H9 (cell line): Measurements from ENCODE around the gene CACNA2D4. TPM values are rescaled to one million over a fixed set of nuclear protein-coding genes. Genes with fewer than 3 reads are reported as not detected.

Source experiments
- DNase-seq: peaks from one replicate; pipeline ENCODE4 v3.0.0-alpha.2; 2017
- H2AFZ ChIP-seq: one replicate; pipeline ENCODE4 v1.6.1; 2013; ENCODE audit warnings: mild to moderate bottlenecking, low read length, control low read depth, moderate library complexity
- H2AK5ac ChIP-seq: 2 replicates; pipeline ENCODE4 v1.6.1; 2013; ENCODE audit warnings: low read length, control low read depth, mixed read lengths; ENCODE audit not compliant: insufficient read length
- H2BK120ac ChIP-seq: one replicate; pipeline ENCODE4 v1.6.1; 2013; ENCODE audit warnings: low read depth, mild to moderate bottlenecking, low read length, control low read depth, inconsistent platforms; ENCODE audit not compliant: poor library complexity, severe bottlenecking
- H2BK12ac ChIP-seq: 2 replicates; pipeline ENCODE4 v1.6.1; 2013; ENCODE audit warnings: low read length, control low read depth, mixed read lengths, low read depth; ENCODE audit not compliant: insufficient read length
- H2BK15ac ChIP-seq: 2 replicates; pipeline ENCODE4 v1.6.1; 2013; ENCODE audit warnings: low read depth, low read length, control low read depth
- H2BK20ac ChIP-seq: one replicate; pipeline ENCODE4 v1.6.1; 2013; ENCODE audit warnings: low read depth, mild to moderate bottlenecking, low read length, control low read depth, inconsistent platforms; ENCODE audit not compliant: poor library complexity, severe bottlenecking
- H2BK5ac ChIP-seq: 2 replicates; pipeline ENCODE4 v1.6.1; 2013; ENCODE audit warnings: low read length, control low read depth, mixed read lengths; ENCODE audit not compliant: insufficient read length
- H3K14ac ChIP-seq: 2 replicates; pipeline ENCODE4 v1.6.1; 2013; ENCODE audit warnings: low read length, control low read depth; ENCODE audit not compliant: insufficient read depth
- H3K18ac ChIP-seq: 2 replicates; pipeline ENCODE4 v1.6.1; 2013; ENCODE audit warnings: low read depth, mild to moderate bottlenecking, mixed read lengths, low read length, control low read depth; ENCODE audit not compliant: insufficient read length
- H3K23ac ChIP-seq: 2 replicates; pipeline ENCODE4 v1.6.1; 2013; ENCODE audit warnings: low read length, control low read depth, mixed read lengths, low read depth; ENCODE audit not compliant: insufficient read length
- H3K23me2 ChIP-seq: 2 replicates; pipeline ENCODE4 v1.6.1; 2013; ENCODE audit warnings: low read depth, mild to moderate bottlenecking, mixed read lengths, low read length, control low read depth; ENCODE audit not compliant: insufficient read length, poor library complexity, severe bottlenecking
- H3K27ac ChIP-seq: 2 replicates; pipeline ENCODE4 v1.5.1; 2013; ENCODE audit warnings: low read length, control low read depth, mixed read lengths, low read depth; ENCODE audit not compliant: insufficient read length
- H3K27me3 ChIP-seq: 2 replicates; pipeline ENCODE4 v1.6.1; 2013; ENCODE audit warnings: low read length, control low read depth, inconsistent platforms; ENCODE audit not compliant: insufficient read depth
- H3K4ac ChIP-seq: 2 replicates; pipeline ENCODE4 v1.6.1; 2013; ENCODE audit warnings: low read depth, mild to moderate bottlenecking, control low read depth, inconsistent platforms, low read length, moderate library complexity
- H3K4me1 ChIP-seq: 2 replicates; pipeline ENCODE4 v1.6.1; 2013; ENCODE audit warnings: low read length, control low read depth, inconsistent platforms; ENCODE audit not compliant: insufficient read depth
- H3K4me2 ChIP-seq: 2 replicates; pipeline ENCODE4 v1.6.1; 2013; ENCODE audit warnings: low read length, control low read depth, mixed read lengths; ENCODE audit not compliant: insufficient read length, insufficient read depth
- H3K56ac ChIP-seq: 2 replicates; pipeline ENCODE4 v1.6.1; 2013; ENCODE audit warnings: low read depth, mild to moderate bottlenecking, mixed read lengths, low read length, control low read depth; ENCODE audit not compliant: insufficient read length
- H3K79me1 ChIP-seq: 2 replicates; pipeline ENCODE4 v1.6.1; 2013; ENCODE audit warnings: low read depth, mild to moderate bottlenecking, moderate library complexity, low read length, control low read depth, inconsistent platforms; ENCODE audit not compliant: insufficient read depth, poor library complexity, severe bottlenecking
- H3K79me2 ChIP-seq: 2 replicates; pipeline ENCODE4 v1.6.1; 2013; ENCODE audit warnings: low read length, control low read depth, inconsistent platforms; ENCODE audit not compliant: insufficient read depth
- H3K9ac ChIP-seq: 2 replicates; pipeline ENCODE4 v1.6.1; 2013; ENCODE audit warnings: low read length, control low read depth, mixed read lengths; ENCODE audit not compliant: insufficient read length; ENCODE audit errors: extremely low read depth
- H3K9me3 ChIP-seq: one replicate; pipeline ENCODE4 v1.6.1; 2013; ENCODE audit warnings: low read depth, low read length, inconsistent platforms; ENCODE audit not compliant: control insufficient read depth
- H3T11ph ChIP-seq: one replicate; pipeline ENCODE4 v1.6.1; 2013; ENCODE audit warnings: mild to moderate bottlenecking, low read length, control low read depth, inconsistent platforms
- H4K20me1 ChIP-seq: one replicate; pipeline ENCODE4 v1.6.1; 2013; ENCODE audit not compliant: control insufficient read depth, insufficient read length, insufficient read depth
- H4K5ac ChIP-seq: 2 replicates; pipeline ENCODE4 v1.6.1; 2013; ENCODE audit warnings: low read depth, mild to moderate bottlenecking, mixed read lengths, low read length, control low read depth; ENCODE audit not compliant: insufficient read length
- H4K8ac ChIP-seq: replicated peaks from 2 replicates; pipeline ENCODE4 v1.6.1; 2013; ENCODE audit warnings: low read length, control low read depth, mixed read lengths, low read depth; ENCODE audit not compliant: insufficient read length
- H4K91ac ChIP-seq: 2 replicates; pipeline ENCODE4 v1.6.1; 2013; ENCODE audit warnings: low read depth, mild to moderate bottlenecking, moderate library complexity, mixed read lengths, low read length, control low read depth; ENCODE audit not compliant: insufficient read length
- H3K27ac Mint-ChIP-seq, 3 experiments: 2 replicates in 2 of 3; 3 replicates in 1 of 3; pipeline ENCODE4 v1.8.0; 2020 to 2021; ENCODE audit warnings: mixed read lengths in 3 of 3, mild to moderate bottlenecking in 1 of 3, moderate library complexity in 1 of 3
- H3K27me3 Mint-ChIP-seq: 2 replicates; pipeline ENCODE4 v1.8.0; 2021; ENCODE audit warnings: low read depth, mild to moderate bottlenecking, moderate library complexity, mixed read lengths
- H3K36me3 Mint-ChIP-seq, 3 experiments: 2 replicates in 2 of 3; 3 replicates in 1 of 3; pipeline ENCODE4 v1.8.0; 2020 to 2021; ENCODE audit warnings: low read depth in 3 of 3, mixed read lengths in 3 of 3; ENCODE audit not compliant: insufficient read depth in 1 of 3
- H3K4me1 Mint-ChIP-seq, 2 experiments: 2 replicates each; pipeline ENCODE4 v1.8.0; 2020; ENCODE audit warnings: mixed read lengths in 2 of 2
- H3K4me3 Mint-ChIP-seq, 2 experiments: 2 replicates in 1 of 2; 3 replicates in 1 of 2; pipeline ENCODE4 v1.8.0; 2020 to 2021; ENCODE audit warnings: mild to moderate bottlenecking in 2 of 2, mixed read lengths in 2 of 2, moderate library complexity in 1 of 2
- H3K9me3 Mint-ChIP-seq, 2 experiments: 2 replicates in 1 of 2; 3 replicates in 1 of 2; pipeline ENCODE4 v1.8.0; 2020; ENCODE audit warnings: mild to moderate bottlenecking in 2 of 2, mixed read lengths in 2 of 2, moderate library complexity in 1 of 2
- WGBS: extraction: QIAGEN DNeasy Blood & Tissue Kit; methylation state at CpG from one replicate; pipeline ENCODE4 v1.1.7; 2013; ENCODE audit warnings: missing lambda C conversion rate, low lambda C conversion rate, mixed read lengths; ENCODE audit not compliant: insufficient read length; ENCODE audit errors: extremely low coverage; 5-methylcytosine and 5-hydroxymethylcytosine counted together
- total RNA-seq: library from RNA; stranded (reverse); gene quantifications from 2 replicates; pipeline ENCODE4 v1.2.1, GENCODE V29; 2021
- TF ChIP-seq, protein P1 (sequence below): fragments of 200-600 bp; sonication (generic); conservative IDR thresholded peaks from 3 replicates; pipeline ENCODE4 v1.8.0; 2021; ENCODE audit warnings: antibody characterized with exemption, mild to moderate bottlenecking

Gene CACNA2D4
- total RNA-seq, 1 experiment from 2014 or later: 0.79 TPM

DNA sequence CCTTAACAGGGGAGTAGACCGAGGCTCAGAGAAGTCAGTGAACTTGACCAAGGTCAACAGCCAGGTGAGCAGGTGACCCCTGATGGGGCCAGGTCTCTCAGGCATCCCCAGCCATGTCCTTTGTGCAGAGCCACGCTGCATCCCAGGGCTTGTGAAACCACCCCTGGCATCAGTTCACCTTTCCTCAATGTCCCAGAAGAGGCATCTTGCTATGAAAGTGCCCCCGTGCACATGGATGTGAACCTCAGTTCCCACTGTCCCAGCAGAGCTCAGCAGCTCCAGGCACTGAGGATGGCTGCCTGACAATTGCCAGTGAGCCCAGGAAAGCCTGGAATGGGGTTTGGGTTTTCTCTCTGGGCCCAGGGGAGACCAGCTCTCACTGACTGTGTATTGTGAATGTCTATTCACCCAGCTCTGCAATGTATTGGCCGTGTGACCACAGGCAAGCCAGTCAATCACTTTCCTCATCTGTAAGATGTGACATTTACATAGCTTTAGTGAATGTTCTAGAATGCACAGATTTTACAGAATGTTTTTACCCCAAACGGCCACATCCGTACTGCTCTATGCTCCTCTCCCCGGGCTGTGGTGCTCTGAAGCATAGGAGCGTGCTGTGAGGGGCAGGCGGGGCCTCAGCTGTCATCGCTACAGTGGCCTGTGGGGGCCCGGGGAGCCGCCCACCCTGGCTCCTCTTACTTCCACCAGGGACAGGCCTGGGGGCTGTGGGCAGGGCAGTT, 4.9 kb downstream of the CACNA2D4 start:
- no peaks in the 10 kb centered on the region for H3K4me1 ChIP-seq
- no peak overlapping the region for H3K9ac ChIP-seq
- Mint-ChIP-seq H3K36me3 (peaks cover 0 to 6% (median 0%) of the 10 kb centered on the region in 3 experiments; a peak in 1 of 7 replicates), H3K27ac (peak overlapping the region in 1 of 3 experiments; percentile 5; a peak in 1 of 7 replicates), H3K27me3 (no peaks in the 10 kb centered on the region; the same call in 1 of the 2 replicates), H3K4me1 (peaks cover 14 to 38% of the 10 kb centered on the region in 2 experiments), H3K4me3 (no peak overlapping the region), H3K9me3 (no peaks in the 10 kb centered on the region)
- H3K79me2 ChIP-seq: no peaks in the 10 kb centered on the region
- no peak overlapping the region for H2BK12ac ChIP-seq
- H3K56ac ChIP-seq: no peak overlapping the region
- H3K4ac ChIP-seq: no peak overlapping the region
- H2AK5ac ChIP-seq: no peak overlapping the region
- no peak overlapping the region for H3K18ac ChIP-seq
- no peak overlapping the region for H2BK120ac ChIP-seq
- TF ChIP-seq, protein P1, sequence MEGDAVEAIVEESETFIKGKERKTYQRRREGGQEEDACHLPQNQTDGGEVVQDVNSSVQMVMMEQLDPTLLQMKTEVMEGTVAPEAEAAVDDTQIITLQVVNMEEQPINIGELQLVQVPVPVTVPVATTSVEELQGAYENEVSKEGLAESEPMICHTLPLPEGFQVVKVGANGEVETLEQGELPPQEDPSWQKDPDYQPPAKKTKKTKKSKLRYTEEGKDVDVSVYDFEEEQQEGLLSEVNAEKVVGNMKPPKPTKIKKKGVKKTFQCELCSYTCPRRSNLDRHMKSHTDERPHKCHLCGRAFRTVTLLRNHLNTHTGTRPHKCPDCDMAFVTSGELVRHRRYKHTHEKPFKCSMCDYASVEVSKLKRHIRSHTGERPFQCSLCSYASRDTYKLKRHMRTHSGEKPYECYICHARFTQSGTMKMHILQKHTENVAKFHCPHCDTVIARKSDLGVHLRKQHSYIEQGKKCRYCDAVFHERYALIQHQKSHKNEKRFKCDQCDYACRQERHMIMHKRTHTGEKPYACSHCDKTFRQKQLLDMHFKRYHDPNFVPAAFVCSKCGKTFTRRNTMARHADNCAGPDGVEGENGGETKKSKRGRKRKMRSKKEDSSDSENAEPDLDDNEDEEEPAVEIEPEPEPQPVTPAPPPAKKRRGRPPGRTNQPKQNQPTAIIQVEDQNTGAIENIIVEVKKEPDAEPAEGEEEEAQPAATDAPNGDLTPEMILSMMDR: no peak
- H2AFZ ChIP-seq: no peak overlapping the region
- no peak overlapping the region for H3K27ac ChIP-seq
- no peak overlapping the region for H3K4me2 ChIP-seq
- no CpG with 5 or more reads among the region's 12 CpGs for WGBS
- H3K23me2 ChIP-seq: no peaks in the 10 kb centered on the region
- peak; percentile 37 for DNase-seq
- no peak overlapping the region for H2BK20ac ChIP-seq
- no peak overlapping the region for H4K91ac ChIP-seq
- no peak overlapping the region for H2BK5ac ChIP-seq
- H3K27me3 ChIP-seq: no peaks in the 10 kb centered on the region
- no peak overlapping the region for H4K8ac ChIP-seq
- H2BK15ac ChIP-seq: no peak overlapping the region
- H4K20me1 ChIP-seq: no peaks in the 10 kb centered on the region
- H3K14ac ChIP-seq: no peak overlapping the region; the same call in 1 of the 2 replicates
- no peak overlapping the region for H3T11ph ChIP-seq
- no peak overlapping the region for H4K5ac ChIP-seq
- no peak overlapping the region for H3K23ac ChIP-seq
- H3K9me3 ChIP-seq: no peaks in the 10 kb centered on the region
- H3K79me1 ChIP-seq: no peaks in the 10 kb centered on the region
